Stimulated activated CD4-positive, alpha-beta T cell treated with anti-CD3 and anti-CD28 coated beads, Interleukin-15, amount 100 ng/mL, for 48 hours (primary cell): ENCODE results near the gene OR8A1.
"Not testable (repeated sequence)": the region's sequence is repeated elsewhere in the genome, so short reads cannot be mapped to it uniquely, and the experiment has no call there.

Experiments
- DNase-seq, 2 donors: peaks; one replicate each; pipeline ENCODE4 v3.0.0-alpha.2; 2020; ENCODE audit warnings: low read depth in 2 of 2

Gene OR8A1

DNA sequence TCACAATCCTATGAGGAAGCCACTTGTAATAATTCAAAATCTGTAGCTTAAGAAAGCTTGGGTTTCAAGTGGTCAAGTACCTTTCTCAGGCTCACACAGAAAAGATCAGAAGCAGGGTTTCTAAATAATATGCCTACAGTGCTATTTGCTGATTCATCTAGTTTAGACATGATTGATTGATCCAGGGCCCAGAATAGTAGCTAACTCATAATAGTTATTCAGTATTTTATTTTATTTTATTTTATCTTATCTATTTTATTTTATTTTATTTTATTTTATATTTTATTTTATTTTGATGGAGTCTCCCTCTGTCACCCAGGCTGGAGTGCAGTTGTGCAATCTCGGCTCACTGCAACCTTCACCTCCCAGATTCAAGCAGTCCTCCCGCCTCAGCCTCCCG lies 25.5 kb downstream of the OR8A1 start:
- no peak for DNase-seq

GRCh38 chr11:124597626-124598025 lies 27.8 kb downstream of the OR8A1 start:
- no peak for DNase-seq

GRCh38 chr11:124600621-124601320 lies 31.0 kb downstream of the OR8A1 start:
- no peak for DNase-seq

GRCh38 chr11:124602193-124602592 lies 32.4 kb downstream of the OR8A1 start:
- no peak for DNase-seq

GRCh38 chr11:124602723-124603122 lies 32.9 kb downstream of the OR8A1 start:
- DNase-seq, result not testable (repeated sequence)

- DNase-seq, result no peak
Observed at GRCh38 chr11:124605719-124606118, 35.9 kb downstream of the OR8A1 start.

- no peak for DNase-seq
Observed at GRCh38 chr11:124608147-124608546, 38.4 kb downstream of the OR8A1 start.

DNA sequence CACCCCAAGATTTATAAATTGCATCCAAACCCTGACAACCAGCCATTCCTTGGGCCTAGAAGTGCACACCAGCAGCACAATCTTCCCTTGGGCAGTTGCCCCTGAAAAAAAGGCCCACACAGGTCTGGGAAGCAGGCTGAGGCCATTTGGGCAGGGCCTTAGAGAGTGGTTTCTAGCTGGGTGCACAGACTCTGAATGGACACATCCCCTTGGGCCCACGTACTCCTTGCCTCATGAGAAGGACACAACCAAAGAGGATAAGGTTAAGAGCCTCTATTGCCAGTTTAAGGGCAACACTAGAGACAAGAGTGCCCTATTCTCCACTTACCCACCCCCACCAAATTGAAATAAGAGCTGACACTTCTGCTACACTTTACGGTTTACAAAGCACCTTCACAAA lies 40.5 kb downstream of the OR8A1 start:
- no peak for DNase-seq

- no peak for DNase-seq
Observed at GRCh38 chr11:124611064-124611463, 41.3 kb downstream of the OR8A1 start, which contains the start of gene PANX3. Gene PANX3, plus strand, starts transcription at chr11:124611428. Its CDS starts 129 bp downstream, at chr11:124611557.

DNA sequence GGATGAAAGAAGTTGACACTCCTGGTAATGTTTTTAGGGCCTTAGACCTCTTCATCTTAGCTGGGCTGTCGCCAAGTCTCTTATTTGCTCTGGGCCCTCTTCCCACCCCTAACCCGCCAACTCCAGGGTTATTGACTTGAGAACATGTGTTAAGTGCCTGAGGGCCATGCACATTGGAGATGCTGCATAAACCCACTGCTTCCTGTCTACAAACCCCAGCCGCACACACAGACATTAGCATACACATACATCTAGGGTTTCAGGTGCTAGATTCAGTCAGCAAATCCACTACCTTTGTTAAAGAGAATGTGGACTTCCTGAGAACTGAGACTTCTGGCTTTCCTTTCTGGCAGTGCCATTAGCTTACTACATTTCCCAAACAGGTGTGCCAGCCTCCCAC lies 42.2 kb downstream of the OR8A1 start:
- DNase-seq, result no peak

DNA sequence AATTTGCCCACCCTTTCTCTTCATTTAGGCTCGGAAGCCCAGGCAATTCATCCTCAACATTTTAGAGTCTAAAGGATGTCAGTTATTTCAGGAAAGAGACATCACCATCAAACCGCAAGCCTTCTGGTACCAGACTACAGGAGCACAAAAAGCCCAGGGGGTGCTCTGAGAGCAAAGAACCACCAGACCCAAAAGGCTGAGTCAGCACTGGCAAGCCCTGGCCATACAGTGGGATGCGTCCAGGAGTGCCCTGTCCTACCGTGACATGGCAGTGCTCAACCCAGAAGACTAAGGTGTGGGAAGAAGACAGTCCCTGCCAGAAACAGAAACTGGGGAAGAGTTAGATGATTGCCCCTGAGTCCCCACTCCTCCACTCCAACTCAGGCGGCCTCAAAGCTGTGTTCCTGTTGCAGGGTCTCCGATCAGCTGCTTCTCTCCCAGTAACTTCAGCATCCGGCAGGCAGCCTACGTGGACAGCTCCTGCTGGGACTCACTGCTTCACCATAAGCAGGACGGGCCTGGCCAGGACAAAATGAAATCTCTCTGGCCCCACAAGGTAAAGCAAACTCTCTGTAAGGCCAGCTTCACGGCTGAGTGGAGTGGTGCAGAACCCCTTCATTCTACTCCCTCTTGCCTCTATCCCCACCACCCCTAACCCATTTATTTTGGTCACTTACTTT lies 42.9 kb downstream of the OR8A1 start:
- no peak for DNase-seq

GRCh38 chr11:124618863-124619262 lies 49.1 kb downstream of the OR8A1 start:
- DNase-seq, result no peak
